ENCODE measurements around the gene JAZF1.

The JAZF1 gene

DNA sequence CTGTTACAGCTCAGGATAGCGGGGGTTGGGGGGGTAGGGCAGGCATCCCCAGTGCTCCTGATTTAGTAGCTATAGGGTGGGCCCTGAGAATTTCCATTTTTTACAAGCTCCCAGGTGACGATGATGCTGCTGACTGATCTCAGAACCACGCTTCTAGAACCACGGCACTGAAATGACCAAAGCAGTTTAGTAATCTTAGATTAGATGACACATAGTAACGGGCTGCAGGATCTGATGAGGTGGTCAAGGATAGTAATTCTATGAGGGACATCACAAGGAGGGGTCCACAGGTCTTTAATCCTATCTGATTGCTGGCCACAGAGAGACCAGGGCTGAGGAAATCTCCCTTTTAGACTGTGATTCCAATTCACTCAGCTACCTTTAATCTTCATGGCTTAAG, 167.2 kb downstream of the JAZF1 start:
- no peak overlapping the region for H3K4me3 ChIP-seq (ENCODE audit: low read depth, low read length)
- no peak for TF ChIP-seq CTCF (IDR thresholded peaks at IDR 0.05; ENCODE audit: low read depth, low read length)

GRCh38 chr7:28013019-28013418, 167.6 kb downstream of the JAZF1 start:
- no peak for TF ChIP-seq CTCF (IDR thresholded peaks at IDR 0.05; ENCODE audit: low read depth, low read length)
- no peak overlapping the region for H3K4me3 ChIP-seq (ENCODE audit: low read depth, low read length)

DNA sequence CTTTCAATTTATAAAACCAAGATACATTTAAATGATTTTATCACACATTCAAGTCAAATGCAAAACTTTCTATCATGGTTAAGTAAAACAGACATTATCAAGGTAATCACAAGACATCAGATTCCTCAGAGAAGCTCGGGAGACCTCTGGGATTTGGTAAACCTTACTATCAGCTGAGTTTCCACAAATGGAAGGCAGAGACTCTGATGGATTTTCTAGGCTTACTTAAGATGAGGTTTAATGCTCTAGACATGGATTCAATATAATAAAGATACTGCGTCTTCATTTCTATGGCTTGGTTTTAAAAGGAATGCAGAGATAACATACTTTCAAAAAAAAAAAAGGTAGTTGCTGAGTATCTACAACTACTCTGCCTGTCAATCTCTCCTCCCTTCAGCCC, 171.7 kb downstream of the JAZF1 start:
- no peak overlapping the region for H3K4me3 ChIP-seq (ENCODE audit: low read depth, low read length)
- no peak for TF ChIP-seq CTCF (IDR thresholded peaks at IDR 0.05; ENCODE audit: low read depth, low read length)

- H3K4me3 ChIP-seq (ENCODE audit: low read depth, low read length), result no peak overlapping the region
Observed at GRCh38 chr7:28008171-28008570, 172.4 kb downstream of the JAZF1 start.

GRCh38 chr7:28006491-28006890, 174.1 kb downstream of the JAZF1 start:
- no peak overlapping the region for H3K4me3 ChIP-seq (ENCODE audit: low read depth, low read length)
- TF ChIP-seq CTCF (IDR thresholded peaks at IDR 0.05; ENCODE audit: low read depth, low read length), result no peak

More at GRCh38 chr7:28008171-28008570, 172.4 kb downstream of the JAZF1 start:
- TF ChIP-seq CTCF (IDR thresholded peaks at IDR 0.05; ENCODE audit: low read depth, low read length), result no peak

DNA sequence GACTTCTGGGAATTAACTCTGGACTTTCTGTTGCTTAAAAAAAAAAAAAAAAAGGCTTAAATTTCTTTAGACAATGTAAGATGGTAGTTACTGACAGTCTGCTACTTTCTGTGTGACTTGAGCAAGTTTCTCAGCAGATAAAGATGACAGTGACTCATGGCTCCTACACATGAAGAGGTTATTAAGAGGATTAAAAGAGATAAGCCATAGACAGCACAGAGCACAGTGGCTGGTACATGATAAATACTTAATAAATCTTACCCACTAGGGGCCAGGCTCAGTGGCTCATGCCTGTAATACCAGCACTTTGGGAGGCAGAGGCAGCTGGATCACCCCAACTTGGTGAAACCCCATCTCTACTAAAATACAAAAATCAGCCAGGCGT, 174.8 kb downstream of the JAZF1 start:
- no peak for TF ChIP-seq CTCF (IDR thresholded peaks at IDR 0.05; ENCODE audit: low read depth, low read length)
- no peak overlapping the region for H3K4me3 ChIP-seq (ENCODE audit: low read depth, low read length)

GRCh38 chr7:28005075-28005846, 175.3 kb downstream of the JAZF1 start:
- no peak for TF ChIP-seq CTCF (IDR thresholded peaks at IDR 0.05; ENCODE audit: low read depth, low read length)
- H3K4me3 ChIP-seq (ENCODE audit: low read depth, low read length), result no peak overlapping the region
